ENCODE measurements around the gene PGM1. TPM values are rescaled to one million over a fixed set of nuclear protein-coding genes. Genes with fewer than 3 reads are reported as not detected.

Gene PGM1
- total and polyA plus RNA-seq, 2 of the 13 experiments (the other 11 are each of a cell fraction or from before 2014, with no cell fraction given): 51.6 to 105 TPM

GRCh38 chr1:63674238-63674864 lies 81.1 kb downstream of the PGM1 start (continued):
- TF ChIP-seq ZNF781 (CRISPR knock-in tag; IDR thresholded peaks at IDR 0.05; ENCODE audit: borderline replicate concordance, not compliant biosample characterization): peak; percentile 41
- TF ChIP-seq, protein P1, sequence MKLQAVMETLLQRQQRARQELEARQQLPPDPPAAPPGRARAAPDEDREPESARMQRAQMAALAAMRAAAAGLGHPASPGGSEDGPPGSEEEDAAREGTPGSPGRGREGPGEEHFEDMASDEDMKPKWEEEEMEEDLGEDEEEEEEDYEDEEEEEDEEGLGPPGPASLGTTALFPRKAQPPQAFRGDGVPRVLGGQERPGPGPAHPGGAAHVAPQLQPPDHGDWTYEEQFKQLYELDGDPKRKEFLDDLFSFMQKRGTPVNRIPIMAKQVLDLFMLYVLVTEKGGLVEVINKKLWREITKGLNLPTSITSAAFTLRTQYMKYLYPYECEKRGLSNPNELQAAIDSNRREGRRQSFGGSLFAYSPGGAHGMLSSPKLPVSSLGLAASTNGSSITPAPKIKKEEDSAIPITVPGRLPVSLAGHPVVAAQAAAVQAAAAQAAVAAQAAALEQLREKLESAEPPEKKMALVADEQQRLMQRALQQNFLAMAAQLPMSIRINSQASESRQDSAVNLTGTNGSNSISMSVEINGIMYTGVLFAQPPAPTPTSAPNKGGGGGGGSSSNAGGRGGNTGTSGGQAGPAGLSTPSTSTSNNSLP (IDR thresholded peaks at IDR 0.05; ENCODE audit: low read depth, low read length): peak; percentile 82; the same call in 1 of the 2 replicates
- peak; percentile 44; the same call in 1 of the 2 replicates for TF ChIP-seq IKZF5 (CRISPR knock-in tag; IDR thresholded peaks at IDR 0.05)
- TF ChIP-seq HMG20B (CRISPR knock-in tag; conservative IDR thresholded peaks at IDR 0.05): 0 out of 2 replicates have a peak, but pooled peaks have one; percentile 17
- no peak for TF ChIP-seq YEATS4 (CRISPR knock-in tag; IDR thresholded peaks at IDR 0.05; ENCODE audit: borderline replicate concordance)
- TF ChIP-seq ZNF3 (CRISPR knock-in tag; IDR thresholded peaks at IDR 0.05): peak; percentile 84; the same call in 1 of the 2 replicates
- TF ChIP-seq ZNF678 (CRISPR knock-in tag; IDR thresholded peaks at IDR 0.05): no peak
- TF ChIP-seq SRY (CRISPR knock-in tag; IDR thresholded peaks at IDR 0.05): no peak
- no peak for TF ChIP-seq NR1H2 (CRISPR knock-in tag; IDR thresholded peaks at IDR 0.05; ENCODE audit: borderline replicate concordance, low read depth)
- TF ChIP-seq MEF2D (CRISPR knock-in tag; IDR thresholded peaks at IDR 0.05): no peak
- peak; percentile 40; the same call in 1 of the 2 replicates for TF ChIP-seq CCDC6 (CRISPR knock-in tag; IDR thresholded peaks at IDR 0.05)
- TF ChIP-seq RXRB (CRISPR knock-in tag; IDR thresholded peaks at IDR 0.05; ENCODE audit: borderline replicate concordance): peak; percentile 57; the same call in 1 of the 2 replicates
- TF ChIP-seq NAIF1 (CRISPR knock-in tag; IDR thresholded peaks at IDR 0.05; ENCODE audit: borderline replicate concordance): no peak
- 0 out of 2 replicates have a peak, but pooled peaks have one; percentile 27 for TF ChIP-seq ZNF784 (CRISPR knock-in tag; IDR thresholded peaks at IDR 0.05; ENCODE audit: borderline replicate concordance)
- TF ChIP-seq, protein P2, sequence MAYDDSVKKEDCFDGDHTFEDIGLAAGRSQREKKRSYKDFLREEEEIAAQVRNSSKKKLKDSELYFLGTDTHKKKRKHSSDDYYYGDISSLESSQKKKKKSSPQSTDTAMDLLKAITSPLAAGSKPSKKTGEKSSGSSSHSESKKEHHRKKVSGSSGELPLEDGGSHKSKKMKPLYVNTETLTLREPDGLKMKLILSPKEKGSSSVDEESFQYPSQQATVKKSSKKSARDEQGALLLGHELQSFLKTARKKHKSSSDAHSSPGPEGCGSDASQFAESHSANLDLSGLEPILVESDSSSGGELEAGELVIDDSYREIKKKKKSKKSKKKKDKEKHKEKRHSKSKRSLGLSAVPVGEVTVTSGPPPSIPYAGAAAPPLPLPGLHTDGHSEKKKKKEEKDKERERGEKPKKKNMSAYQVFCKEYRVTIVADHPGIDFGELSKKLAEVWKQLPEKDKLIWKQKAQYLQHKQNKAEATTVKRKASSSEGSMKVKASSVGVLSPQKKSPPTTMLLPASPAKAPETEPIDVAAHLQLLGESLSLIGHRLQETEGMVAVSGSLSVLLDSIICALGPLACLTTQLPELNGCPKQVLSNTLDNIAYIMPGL (CRISPR knock-in tag; IDR thresholded peaks at IDR 0.05; ENCODE audit: borderline replicate concordance in 1 of 2, low read depth in 1 of 2): peak in 1 of 2 experiments; percentile 62; a peak in 1 of 4 replicates
- peak; percentile 31; the same call in 1 of the 2 replicates for TF ChIP-seq ARNT2 (CRISPR knock-in tag; IDR thresholded peaks at IDR 0.05; ENCODE audit: low read depth)
- TF ChIP-seq FOXP1 (IDR thresholded peaks at IDR 0.05): no peak
- no peak; the same call in 1 of the 2 replicates for TF ChIP-seq FOXP1 (CRISPR knock-in tag; IDR thresholded peaks at IDR 0.05)
- TF ChIP-seq STAG1 (CRISPR knock-in tag; IDR thresholded peaks at IDR 0.05): peak; percentile 85
- peak; percentile 98 for TF ChIP-seq ZFP91 (CRISPR knock-in tag; IDR thresholded peaks at IDR 0.05; ENCODE audit: borderline replicate concordance)

Measured in HepG2 (cell line).